ENCODE measurements around the gene EN1.

EN1 gene

DNA sequence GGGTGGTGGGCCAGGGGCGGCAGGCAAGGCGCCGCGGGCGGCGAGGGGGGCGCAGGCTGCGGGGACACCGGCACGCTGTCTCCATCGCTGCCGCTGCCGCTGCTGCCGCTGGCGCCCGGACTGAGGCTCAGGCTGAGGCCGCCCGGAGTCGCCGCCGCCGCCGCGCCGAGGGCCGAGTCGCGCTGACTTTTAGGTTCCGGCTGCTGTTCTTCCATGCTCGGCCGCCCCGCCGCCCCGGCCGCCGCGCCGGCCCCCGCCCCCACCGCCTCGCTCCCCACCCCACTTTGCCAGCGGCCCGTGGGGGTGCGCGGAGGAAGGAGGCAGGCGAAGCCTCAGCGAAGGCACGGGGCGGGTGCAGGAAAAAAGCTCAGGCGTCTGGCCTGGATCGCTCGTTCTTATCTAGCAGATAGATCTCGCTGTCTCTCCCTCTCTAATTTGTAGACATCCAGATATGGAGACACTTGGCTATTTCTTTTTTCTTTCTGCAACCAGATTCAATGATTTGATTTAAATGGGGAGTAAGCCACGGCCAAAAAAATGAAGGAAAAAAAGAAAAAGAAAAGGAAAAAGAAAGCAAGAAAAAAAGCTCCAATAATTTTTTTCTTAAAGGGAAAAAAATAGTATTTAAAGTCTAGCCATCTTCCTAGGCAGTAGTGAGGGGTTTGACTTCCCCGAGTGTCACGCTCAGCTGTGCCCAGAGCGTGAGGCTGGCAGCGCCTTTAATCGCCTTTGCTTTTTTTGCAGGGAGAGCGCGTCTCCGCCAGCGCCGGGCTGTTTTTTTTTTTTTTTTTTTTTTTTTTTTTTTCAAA is at the start of gene EN1:
EN1 (minus strand) TSS at position 696 of the 809 bp plus-strand sequence; CDS start at position 215, 481 bp downstream.
- DNase-seq (ENCODE audit: low read depth in 1 of 2, low spot score in 1 of 2), result no peak

GRCh38 chr2:118893100-118893499 is 45.7 kb upstream of the EN1 start:
- DNase-seq (ENCODE audit: low read depth in 1 of 2, low spot score in 1 of 2), result no peak

DNA sequence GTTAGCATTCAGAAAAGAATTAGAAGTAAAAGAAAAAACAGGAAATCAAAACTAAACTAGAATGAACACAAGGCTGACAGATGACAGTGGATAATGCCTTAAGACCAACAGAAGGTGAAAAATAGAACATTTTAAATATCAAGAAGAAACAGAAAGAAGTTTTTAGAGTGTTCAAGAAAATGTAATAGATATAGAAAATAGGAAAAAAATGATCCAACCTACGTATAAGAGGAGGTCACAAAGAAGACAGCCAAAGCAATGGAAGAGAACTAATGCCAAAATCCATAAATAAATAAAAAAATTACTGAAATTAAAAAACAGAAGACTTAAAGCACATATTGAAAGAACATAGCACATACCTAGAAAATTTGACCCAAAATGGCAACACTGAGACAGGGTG is 42.5 kb upstream of the EN1 start:
- no peak for DNase-seq (ENCODE audit: low read depth in 1 of 2, low spot score in 1 of 2)

DNA sequence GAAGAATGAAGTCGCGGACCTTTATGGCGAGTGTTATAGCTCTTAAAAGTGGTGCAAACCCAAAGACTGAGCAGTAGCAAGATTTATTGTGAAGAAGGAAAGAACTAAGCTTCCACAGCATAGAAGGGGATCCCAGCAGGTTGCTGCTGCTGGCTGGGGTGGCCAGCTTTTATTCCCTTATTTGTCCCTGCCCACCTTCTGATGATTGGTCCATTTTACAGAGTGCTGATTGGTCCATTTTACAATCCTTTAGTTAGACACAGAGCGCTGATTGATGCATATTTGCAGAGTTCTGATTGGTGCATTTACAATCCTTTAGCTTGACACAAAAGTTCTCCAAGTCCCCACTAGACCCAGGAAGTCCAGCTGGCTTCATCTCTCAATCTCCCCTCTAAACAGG is 36.3 kb upstream of the EN1 start:
- DNase-seq (ENCODE audit: low read depth in 1 of 2, low spot score in 1 of 2), result no peak

GRCh38 chr2:118882693-118883336 is 35.4 kb upstream of the EN1 start:
- DNase-seq (ENCODE audit: low read depth in 1 of 2, low spot score in 1 of 2), result peak; percentile 30 to 46

- DNase-seq (ENCODE audit: low read depth in 1 of 2, low spot score in 1 of 2), result peak; percentile 22 to 50
These were observed 34.2 kb upstream of the EN1 start for GRCh38 chr2:118881490-118882129.

GRCh38 chr2:118880501-118880900 is 33.1 kb upstream of the EN1 start:
- no peak for DNase-seq (ENCODE audit: low read depth in 1 of 2, low spot score in 1 of 2)

DNA sequence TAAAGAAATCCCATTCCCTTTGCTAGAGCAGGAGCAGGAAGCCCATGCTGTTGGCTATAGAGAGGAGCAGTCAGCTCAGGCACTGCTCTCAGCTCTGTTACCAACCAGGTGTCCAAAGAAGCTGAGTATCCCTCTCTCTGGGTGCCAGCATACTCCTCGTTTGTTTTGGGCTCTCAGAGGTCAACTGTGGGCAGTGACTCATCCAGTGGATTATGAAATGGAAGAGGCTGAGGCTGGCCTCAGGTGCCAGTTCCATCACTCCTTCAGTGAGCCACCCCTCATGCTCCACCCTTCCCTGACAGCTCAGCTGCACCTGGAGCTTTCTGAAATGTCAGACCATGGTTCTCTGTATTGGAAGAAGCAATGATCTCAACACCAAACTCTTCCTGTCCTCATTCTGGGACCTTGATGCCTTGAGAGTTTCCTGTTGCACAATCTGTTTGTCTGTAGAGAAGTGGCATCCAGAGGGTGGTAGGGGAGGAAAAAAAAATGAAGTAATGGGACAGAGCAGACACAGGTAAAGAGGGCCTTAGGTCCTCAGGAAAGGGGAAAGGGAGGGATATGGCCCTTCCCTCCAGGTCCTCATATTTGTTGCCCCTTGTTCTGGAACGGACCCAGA is 31.2 kb upstream of the EN1 start:
- no peak for DNase-seq (ENCODE audit: low read depth in 1 of 2, low spot score in 1 of 2)

DNA sequence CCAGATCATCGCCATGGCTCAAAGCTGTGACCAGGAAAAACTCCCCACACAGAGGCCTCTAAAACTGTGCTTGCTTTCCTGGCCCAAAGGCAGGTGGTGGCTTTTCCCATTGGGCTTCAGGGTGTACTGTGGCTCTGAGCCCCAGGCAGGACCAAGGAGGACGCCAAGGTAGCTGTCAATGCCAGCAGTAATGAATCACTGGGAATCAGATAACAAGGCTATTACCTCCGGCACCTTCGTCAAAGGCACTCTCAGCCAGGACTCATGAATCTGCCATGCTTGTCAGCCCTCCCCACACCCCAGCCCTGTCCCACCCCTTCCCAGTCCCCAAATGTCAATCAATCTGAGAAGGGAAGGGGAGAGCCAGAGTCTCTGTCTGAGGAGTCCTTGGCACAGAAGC is 27.9 kb upstream of the EN1 start:
- DNase-seq (ENCODE audit: low read depth in 1 of 2, low spot score in 1 of 2), result no peak

DNA sequence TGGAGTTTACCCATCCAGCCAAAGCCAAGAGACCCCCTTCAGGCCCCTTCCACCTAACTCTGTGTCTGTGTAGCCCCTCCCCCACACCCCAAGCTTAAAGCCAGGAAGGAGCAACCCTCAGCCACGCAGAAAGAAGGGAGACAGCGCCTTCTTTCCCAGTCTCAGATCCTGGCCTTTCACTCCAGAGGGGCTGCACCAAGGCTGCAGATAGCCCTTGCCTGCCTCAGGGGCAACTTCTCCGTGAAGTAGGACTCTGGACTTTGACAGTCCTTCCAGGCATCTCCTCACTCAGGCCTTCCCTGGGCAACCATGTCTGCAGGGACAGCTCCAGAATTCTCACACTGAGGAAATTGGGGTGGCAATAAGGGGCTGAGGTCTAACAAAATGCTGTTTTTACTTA is 26.9 kb upstream of the EN1 start:
- DNase-seq (ENCODE audit: low read depth in 1 of 2, low spot score in 1 of 2), result no peak

- DNase-seq (ENCODE audit: low read depth in 1 of 2, low spot score in 1 of 2), result no peak
These were observed 17.7 kb upstream of the EN1 start for GRCh38 chr2:118865106-118865505.

GRCh38 chr2:118864207-118864606 is 16.8 kb upstream of the EN1 start:
- DNase-seq (ENCODE audit: low read depth in 1 of 2, low spot score in 1 of 2), result no peak

- no peak for DNase-seq (ENCODE audit: low read depth in 1 of 2, low spot score in 1 of 2)
These were observed 14.3 kb upstream of the EN1 start for GRCh38 chr2:118861731-118862130.

GRCh38 chr2:118861242-118861641 is 13.8 kb upstream of the EN1 start:
- no peak for DNase-seq (ENCODE audit: low read depth in 1 of 2, low spot score in 1 of 2)

GRCh38 chr2:118860506-118860905 is 13.1 kb upstream of the EN1 start:
- no peak for DNase-seq (ENCODE audit: low read depth in 1 of 2, low spot score in 1 of 2)

GRCh38 chr2:118859157-118859770 is 11.8 kb upstream of the EN1 start:
- DNase-seq (ENCODE audit: low read depth in 1 of 2, low spot score in 1 of 2), result no peak

DNA sequence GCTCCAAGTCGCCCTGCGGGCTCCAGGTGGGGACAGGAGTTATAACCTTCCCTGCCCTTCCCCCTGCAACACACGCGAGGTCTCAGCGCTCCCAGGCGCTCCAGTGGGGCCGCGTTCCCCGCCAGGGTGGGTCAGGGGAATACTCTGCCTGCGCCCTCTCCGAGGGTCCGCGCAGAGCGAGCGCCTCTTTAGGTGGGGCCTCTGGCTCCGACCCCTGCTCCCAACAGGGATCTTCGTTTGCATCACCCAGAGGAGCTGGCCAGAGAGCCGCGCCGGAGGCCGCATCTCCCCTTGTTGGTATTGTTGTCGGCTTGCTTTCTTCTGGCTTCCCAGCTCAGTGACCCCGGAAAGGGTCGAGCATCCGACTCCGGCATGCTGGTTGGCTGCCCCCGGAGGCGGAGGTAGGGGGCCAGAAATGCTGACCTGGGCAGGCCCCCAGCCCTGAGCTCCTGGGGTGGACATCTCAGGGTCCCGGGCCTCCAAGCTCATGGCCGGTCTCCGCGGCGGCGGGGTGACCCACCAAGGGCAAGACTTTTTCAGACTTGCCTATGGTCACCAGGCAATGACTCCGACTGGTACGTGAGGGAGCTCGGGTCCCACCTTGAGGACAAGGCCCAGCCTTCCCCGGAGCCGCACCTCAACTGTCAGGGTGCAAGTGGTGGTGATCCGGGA is 11.2 kb upstream of the EN1 start:
- DNase-seq (ENCODE audit: low read depth in 1 of 2, low spot score in 1 of 2), result no peak

DNA sequence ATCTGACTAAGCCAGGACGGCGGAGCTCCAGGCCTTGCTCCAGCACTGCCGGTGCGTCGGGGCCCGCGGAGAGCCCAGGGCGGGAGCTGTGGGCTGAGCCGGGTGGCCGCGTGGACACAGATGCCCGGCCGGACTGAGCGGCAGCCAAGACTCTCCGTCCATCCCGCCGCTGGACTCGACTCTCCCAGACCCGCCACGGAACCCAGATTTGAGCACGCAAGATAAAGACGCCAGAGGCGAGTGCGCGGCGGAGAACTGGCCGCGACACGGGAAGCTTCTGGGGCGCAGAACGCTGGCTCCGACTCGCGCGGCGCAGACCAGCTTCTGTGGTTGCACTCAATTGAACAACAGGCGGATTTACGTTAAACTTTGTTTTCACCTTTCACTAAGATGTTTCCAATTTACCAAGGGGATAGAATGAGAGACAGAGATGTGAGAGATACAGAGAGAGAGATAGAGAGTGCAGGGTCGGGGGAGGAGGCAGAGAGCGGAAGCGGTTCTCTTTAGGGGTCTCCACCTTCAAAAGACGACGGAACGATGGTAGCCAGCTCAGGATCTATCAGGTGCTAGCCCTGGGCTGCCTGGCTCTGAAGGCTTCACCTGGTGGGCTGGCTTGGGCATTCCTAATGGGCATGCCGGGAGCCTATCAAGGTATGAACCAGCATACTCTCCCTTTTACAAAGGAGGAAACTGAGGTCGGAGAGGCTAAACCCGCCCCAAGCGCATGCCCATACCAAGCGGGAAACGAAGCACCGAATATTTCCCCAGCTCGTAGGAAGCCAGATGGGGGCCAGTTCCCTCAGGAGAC is 10.4 kb upstream of the EN1 start:
- no peak for DNase-seq (ENCODE audit: low read depth in 1 of 2, low spot score in 1 of 2)

GRCh38 chr2:118856978-118857676 is 9.7 kb upstream of the EN1 start:
- no peak for DNase-seq (ENCODE audit: low read depth in 1 of 2, low spot score in 1 of 2)
